Kidney glomerular epithelial cell (primary cell): ENCODE results near the gene TPP2.

Source experiments
- DNase-seq: peaks from one replicate; lab custom pipeline; 2025; lab: John Stamatoyannopoulos, UW

Gene TPP2

DNA sequence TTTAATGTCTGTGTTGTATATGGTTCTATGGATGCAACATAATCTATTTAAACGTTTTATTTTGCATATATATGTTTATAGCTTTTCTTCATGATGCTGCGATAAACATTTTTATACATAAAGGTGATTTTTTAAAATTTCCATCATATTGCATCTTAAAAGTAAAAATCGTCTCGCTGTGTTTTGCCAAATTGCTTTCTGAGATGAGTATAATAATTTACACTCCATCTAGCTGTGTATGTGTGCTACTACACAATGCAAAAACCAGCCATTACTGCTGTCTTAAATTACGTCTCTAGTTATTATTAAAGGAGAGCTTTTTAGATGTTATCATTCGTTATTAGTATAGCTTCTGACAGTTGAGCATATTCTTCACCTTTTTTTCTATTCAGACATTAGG is 60.8 kb downstream of the TPP2 start:
- no peak for DNase-seq

DNA sequence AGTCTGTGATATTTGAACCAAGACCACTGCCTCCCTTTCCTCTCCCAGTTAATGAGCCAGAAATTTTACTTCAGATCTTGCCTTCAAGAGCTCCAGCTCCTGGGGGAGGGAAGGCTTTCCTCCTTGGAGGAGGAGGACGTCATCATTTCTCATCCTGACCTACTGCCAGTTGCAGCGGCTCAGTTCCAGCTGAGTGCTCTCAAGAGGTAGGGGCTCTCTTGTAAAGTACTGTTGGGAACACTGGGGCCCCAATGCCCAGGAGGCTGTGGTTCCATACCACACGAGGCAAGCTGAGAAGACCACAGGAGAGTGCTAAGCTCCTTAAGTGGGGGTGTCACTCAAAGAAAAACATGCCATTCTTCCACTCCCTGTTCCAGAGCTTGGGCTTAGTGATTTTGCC is 61.9 kb downstream of the TPP2 start:
- DNase-seq = peak; percentile 86

DNA sequence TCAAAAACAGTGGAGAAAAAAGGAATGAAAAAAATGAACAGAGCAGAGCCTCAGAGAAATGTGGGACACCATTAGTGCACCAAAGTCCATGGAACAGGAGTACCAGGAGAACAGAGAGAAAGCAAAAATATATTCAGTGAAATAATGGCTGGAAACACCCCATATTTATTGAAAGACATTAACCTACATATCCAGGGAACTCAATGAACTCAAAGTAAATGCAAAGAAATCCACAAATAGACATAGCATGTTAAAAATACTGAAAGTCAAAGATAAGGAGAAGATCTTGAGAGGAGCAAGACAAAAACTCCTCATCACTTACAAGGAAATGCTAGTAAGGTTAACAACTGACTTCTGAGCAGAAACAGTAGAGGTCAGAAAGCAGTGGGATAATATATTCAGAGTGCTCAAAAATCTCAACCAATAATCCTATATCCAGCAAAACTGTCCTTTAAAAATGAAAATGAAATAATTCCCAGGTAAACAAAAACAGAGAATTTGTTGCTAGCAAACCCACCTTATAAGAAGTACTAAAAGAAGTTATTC is 62.5 kb downstream of the TPP2 start:
- no peak for DNase-seq

DNA sequence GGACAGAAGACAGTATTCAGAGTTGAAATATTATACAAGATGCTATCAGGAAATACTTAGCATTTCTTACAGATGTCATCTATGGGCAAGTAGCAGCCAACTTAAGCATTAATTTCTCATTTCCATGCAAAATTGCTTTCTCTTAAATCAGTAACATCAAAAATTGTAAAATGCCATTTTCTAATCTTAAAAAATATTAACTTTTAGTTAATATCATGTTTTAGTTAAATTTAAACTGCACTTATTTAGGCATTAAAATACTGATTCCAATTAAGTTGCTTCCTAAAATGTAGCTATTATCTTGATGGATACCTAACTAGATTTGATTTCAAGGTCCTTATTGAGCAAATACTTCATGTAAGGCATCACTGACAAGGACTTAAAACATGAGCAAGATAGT is 70.2 kb downstream of the TPP2 start:
- no peak for DNase-seq

DNA sequence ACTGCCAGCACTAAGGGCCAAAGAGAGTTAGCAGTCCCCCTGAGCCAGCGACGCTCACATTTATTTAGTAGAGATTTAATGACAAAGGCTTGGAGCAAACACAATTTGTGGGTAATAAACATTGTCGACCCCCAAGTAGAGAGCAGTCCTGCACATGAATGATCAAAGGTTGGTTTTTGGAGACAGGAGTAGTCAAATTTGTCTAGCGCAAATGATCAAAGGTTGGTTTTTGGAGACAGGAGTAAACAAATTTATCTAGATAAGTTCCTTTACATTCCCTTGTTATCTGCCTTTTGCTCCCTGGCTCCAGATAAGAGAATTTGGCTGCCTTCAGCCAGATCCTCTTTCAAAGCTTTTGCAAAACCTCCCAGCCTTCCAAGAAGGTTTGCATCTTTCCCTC is 71.1 kb downstream of the TPP2 start:
- no peak for DNase-seq

DNA sequence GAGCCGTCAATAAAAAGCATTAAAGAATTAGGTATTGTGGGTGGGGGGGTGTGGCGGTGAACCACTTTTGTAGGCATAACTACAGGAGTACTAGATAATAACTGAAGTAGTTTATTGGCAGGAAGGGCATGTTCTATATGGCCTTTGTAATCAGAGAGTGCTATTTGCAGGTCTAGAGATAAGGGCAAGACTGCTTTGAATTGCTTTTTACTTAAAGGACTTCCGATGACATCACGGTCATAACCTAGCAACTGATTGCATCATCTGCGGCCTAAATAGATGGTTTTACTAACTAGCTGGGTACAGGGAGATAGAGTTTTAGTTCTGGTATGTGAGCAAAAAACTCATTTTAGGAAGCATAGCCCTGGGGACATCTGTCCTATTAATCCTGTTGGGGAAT is 73.3 kb downstream of the TPP2 start:
- DNase-seq = no peak

DNA sequence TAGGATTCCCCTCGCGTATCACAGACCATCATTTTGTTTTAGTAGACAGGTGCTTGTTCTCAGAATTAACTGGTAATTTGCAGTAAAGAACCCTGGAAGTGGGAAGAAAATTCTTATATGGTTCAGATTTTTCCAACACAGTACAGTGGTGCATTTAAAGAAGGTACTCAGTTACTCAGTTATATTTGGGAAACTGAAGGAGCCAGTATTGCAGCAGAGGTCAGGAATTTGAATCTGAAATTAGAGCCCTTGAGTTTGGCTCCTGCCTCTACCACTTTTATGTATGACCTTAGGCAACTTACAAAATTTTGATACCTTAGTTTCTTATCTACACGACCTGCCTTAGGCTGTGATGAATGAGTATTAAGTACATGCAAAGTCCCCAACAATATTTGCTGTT is 78.3 kb downstream of the TPP2 start:
- DNase-seq = no peak

DNA sequence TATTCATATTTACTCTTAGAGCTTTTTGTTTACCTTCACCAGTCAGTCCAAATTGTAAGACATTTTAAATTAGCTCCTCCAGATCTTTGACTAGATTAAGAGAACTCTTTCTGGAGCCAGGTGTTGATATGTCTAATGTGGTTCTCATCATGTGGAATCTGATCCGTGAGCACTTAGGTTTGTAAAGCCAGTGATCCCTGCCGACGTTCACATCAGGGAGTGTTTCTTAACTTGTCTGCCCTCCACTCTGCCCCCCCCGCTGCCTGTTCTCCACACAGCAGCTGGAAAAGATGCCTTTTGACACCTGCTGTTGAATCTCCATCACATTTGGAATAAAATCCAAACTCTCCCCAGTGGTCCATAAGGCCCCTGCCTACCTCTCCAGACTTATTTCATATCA is 80.3 kb downstream of the TPP2 start:
- DNase-seq = no peak

DNA sequence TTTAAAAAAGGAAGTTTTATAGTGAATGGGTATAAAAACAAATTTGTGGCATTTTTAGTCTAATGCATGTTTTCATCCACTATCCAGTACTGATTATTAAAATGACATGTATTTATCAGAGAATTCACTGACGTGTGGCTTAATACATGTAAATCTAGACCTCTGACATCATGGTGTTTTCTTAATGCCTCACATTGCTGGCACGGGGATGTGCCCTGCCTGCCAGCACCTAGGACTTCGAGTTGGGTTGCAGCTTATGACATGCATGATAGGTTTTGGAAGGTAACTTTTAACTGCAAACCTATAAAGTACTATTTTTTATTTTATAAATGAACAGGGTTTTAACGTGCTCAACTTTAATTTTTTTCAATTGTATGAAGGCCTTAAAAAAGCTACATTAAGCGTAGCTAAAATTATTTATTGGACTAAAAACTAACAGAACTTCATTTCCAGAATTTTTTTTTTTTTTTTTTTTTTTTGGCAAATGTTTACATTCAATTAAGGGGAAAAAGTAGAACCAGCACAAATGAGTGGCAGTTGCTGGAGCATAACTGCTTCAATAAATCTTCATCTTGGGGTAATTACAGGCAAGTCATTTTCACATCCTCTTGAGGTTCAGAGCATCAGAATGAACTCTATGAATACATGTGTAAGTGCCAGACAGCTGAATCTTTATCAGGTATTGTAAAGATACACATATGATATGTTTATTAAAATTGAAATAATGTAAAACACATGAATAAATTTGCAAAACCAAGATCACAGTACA is 81.7 kb downstream of the TPP2 start:
- DNase-seq = peak; percentile 51

DNA sequence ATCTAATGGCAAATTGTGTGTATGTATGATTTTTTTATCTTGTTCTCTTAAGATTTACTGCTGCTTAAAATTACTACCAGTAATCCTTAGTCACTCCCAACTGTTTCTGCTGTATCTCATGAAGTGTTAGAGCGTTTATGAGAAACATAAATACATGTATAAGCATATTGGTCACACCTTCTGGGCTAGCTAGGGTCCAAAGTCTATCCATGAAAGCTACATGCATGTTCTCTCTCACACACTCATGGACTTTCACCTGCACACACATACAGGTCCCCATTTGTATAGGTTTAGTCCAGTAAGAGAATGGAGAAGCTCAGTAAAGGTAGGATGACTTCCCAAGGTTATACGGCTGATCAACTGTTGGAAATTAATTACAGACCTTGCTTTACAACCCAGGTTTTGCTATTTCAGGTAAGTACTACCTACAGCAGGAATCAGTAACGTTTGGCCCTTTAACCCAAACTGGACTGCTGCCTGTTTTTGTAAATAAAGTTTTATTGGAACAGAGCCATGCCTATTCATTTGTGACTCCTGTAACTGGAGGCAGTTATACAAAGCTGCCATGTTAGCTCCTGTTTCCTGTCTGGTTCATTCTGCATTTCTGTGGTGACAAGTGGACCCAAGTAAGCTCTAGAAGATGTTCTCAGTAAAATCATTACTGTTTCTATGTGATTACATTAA is 82.8 kb downstream of the TPP2 start:
- no peak for DNase-seq

DNA sequence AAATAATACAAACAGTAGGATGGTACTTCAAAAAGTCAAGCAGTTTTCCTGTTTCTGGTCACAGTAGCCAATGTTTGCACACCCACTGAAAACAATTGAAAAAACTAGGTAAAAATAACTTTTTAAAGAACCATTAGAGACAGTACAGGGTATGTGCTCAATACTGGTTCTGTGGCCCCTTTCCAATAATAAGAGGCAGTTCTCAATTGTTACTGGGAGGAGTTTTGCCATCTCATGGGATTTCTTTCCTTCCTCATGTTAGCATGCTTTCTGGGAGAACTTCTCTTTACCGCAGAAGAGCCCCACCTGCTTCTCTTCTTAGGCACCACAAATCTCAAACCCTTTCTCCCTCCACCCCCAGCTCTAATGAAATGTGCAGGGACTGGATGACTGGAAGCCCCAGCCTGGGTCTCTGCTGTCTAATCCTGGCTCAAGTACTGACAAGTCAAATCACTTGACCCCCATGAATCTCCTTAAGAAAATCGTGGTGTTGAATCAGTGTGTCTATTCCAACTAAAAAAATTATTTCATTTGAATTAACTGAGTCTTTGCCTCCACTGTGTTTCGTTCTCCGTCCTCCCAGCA is 83.4 kb downstream of the TPP2 start:
- no peak for DNase-seq

DNA sequence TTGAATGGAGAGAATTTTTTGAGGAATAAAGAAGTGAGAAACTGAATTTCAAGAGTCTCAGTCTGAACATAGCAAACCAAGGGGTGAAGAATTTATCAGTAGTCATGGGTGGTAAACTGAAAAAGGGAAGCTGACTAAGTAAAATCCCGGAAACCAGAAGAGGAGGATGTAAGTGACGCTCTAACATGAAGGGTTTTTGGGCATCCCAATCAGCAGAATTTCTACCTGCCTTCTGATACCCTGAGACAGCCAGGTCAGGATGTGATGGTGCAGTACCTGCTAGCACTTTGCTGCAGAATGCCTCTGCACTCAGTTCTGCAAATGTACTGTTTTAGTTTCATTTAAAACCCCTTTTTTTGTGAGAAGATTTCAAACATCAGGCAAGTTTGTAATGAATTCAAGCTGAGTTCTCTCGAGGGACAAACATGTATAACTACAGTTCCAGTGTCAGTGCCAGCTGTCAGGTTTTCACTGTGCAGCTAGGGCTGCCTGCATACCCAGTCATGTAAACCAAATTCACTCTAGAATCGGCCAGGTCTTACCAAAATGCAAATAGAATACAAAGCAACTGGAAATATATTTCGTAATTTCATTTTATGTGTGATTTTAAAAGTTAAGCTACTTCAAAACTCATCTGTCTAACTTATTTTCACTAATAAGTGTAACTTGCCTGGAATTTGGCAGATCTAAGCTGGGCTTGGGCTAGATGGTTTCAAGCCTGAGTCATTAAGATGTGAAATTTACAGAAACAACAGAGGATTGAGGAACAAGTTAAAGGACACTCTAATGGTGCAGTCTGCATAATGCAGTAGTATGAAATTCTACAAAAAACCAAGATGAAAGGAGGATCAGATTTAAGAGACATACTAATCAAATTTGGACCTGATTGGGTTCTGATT is 84.3 kb downstream of the TPP2 start:
- no peak for DNase-seq

DNA sequence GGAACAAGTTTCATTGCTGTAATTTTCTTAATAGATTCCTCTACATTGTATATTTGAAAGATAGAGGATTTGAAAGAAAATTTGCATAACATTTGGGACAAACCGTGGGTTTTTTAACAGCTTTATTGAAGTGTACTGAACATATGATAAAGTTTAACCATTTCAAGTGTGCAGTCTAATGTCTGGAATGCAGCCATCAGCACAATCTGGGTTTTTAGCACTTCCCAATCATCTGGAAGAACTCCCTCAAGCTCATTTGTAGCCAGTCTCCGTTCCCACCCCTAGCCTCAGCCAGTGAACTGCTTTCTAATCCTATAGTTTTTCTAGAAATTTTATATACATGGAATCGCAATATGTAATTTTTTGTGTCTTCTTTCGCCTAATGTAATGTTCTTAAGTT is 85.4 kb downstream of the TPP2 start:
- no peak for DNase-seq

DNA sequence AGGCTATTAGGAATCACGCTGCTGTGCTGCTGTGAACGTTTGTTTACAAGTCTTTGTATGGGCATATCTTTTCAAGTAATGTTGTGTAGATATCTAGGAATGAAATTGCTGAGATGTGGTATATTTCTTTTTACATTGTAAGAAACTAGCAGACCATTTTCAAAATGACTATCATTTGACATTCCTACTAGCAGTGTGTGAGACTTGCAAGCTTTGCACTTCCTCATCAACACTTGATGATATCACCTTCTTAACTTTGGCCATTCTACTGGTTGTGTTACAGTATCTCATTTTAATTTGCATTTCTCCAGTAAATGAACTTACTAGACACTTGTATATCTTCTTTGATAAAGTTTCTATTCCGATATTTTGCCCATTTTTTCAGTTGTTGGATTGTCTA is 85.9 kb downstream of the TPP2 start:
- DNase-seq = no peak

DNA sequence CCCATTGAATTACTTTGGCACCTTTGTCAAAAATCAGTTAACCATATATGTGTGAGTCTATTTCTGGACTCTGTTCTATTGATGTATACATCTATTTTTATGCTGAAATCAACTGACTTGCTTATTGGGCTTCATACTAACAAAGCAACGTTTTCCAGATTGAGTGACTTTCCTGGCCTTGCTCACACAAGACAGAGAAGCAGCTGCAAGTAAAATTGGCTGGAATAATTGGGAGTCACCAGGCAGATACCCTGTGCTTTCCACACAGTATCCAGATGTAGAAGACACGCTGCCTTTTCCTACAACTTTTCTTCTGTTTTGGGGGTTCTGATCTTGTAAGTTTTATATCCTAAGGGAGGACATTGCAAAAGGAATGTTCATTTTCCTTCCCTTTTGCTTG is 86.9 kb downstream of the TPP2 start:
- no peak for DNase-seq

DNA sequence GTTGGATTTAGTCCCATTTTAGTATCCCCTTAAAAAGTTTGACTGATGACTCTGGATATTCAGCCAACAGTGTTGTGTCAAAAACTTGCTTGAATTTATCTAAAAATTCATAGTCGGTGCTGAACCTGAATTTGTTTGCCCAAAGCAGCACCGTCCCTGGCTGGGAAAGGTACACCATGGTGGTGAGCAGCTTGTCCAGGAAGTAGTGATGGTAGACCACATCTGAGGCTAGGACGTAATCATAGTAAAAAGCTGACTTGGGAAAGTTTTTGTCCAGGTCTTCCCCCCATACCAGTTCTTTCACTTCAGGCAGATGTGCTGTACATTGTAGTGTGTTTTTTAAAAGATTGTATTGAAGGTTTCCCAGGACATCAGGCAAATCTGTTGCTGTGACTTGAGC is 89.2 kb downstream of the TPP2 start:
- DNase-seq = no peak

DNA sequence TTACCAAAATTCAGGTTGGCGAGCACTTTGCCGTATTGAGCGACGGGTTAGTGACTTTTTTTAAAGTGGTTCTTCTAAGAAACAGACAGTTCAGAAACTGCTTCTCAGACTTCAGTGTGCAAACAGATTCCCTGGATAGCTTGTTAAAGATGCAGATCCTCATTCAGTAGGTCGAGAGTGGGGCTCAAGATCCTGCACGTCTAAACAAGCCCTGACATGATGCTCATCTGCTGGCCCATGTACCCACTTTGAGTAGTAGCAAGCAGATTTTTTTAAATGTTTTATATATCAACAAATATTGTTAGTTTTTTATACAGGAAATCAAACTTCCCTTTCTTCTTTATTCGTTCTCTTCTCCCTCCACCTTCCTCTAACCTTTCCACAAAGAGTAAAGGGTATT is 90.7 kb downstream of the TPP2 start:
- DNase-seq = no peak

DNA sequence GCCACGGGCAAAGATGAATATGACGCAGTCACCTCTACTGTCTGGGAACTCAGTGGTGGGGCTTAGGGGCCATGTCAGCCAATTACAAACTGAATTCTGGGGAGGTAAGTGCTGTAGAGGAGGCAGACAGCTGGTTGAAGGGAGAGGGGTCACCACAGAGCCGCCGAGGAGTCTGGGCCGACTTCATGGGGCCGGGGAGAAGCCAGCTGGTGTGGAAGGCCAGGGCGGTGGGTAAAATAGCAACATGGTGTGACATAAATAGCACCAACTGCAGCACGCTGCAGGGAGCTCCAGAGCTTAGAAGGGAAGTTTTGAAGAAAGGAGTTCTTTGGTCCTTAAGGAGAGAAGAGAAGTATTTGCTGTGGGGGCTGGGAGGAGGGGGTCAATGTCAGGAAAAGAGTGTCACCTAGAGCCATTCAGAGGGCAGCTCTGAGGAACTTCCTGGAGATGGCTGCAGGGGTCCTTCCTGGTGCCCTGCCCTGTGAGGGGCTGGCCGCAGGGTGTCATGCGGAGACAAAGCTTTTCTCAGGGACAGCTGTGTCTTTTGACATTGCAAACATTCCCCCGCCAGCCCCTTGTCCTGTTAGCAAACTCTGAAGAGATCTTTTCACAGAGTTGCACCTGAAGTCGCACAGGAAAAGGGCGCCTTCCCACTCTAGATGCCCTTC is 91.7 kb downstream of the TPP2 start:
- DNase-seq = no peak

DNA sequence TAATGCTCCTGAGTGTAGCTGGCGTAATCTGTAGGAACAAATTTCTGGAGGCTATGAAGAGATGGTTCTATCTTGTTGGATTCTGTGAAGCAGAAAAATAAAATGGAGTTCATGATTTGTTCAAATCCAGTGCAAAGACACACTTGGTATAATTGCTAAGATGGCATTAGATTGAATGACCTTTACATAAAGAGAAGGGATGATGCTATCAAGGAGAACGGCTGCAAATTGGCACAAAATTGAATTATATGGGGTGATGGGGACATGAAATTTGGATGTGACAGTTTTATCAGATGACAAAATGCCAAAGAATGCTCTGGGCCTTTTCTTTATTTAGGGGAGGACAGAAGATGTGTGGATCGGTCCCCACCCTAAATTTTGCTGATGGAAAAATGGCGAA is 94.1 kb downstream of the TPP2 start:
- DNase-seq = no peak

DNA sequence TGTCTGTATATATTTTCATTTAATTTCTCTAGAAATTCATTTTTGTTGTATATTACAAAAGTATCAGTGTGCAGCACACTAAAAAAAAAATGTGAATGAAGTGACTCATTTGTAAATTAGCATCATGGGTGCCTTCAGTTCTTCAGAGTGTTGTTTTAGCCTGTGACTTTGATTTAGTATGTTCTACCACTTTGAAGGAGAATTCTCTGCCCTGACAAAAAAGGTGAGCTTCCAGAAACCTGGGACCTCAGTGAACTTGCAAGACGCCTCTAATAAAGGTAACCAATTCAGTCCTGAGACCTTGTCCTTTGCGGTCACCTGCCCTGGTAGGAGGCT is 95.7 kb downstream of the TPP2 start:
- DNase-seq = no peak

DNA sequence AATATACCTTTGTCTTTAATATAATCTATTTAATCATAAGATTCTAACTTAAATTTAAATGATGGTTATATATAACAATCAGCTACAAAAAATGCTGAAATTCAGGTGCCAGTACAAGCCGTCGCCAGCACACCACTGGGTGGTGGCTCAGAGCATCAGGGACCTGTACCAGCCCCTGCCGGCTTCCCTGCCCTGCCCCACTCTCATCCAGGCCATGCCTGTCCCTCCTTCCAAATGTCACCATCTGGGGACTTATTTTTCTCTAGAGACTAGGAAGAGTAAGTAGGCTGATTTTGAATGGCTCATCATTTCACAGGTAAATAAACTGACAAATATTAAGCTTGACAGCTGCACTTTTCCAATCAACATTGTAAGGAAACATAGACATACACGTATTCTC is 96.5 kb downstream of the TPP2 start:
- no peak for DNase-seq

DNA sequence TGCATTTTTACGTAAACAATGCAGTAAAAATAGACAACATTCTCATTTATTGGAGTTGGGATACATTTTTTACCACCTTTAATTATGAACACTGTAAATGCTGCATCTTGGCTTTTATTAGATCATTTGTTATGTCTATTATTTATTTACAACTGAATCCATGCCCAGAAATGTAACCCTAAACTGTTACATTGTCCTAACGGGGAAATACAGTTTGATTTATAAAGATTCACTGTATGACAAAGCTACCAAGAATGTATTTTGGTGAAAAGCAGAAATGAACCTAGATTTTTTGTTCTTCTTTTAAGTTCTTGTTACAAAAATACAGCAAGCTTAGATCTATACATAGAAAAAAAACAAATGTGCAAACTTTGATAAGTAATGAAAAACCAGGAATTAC is 97.0 kb downstream of the TPP2 start:
- no peak for DNase-seq
